Large intestine (tissue), 3 donors: Measurements from ENCODE around the gene EPHB2. TPM values are rescaled to one million over a fixed set of nuclear protein-coding genes. Genes with fewer than 3 reads are reported as not detected.
"Not testable (repeated sequence)": the region's sequence is repeated elsewhere in the genome, so short reads cannot be mapped to it uniquely, and the experiment has no call there.

Experiments used
- DNase-seq, 2 donors: peaks; one replicate each; pipeline versions ENCODE4 v3.0.0 to v3.0.0-alpha.2; 2013
- H3K27ac ChIP-seq: one replicate; pipeline ENCODE4 v1.5.1; 2013; ENCODE audit warnings: low read length
- H3K27me3 ChIP-seq: 2 replicates; pipeline ENCODE4 v1.6.1; 2013; ENCODE audit warnings: low read length; ENCODE audit not compliant: control insufficient read depth, insufficient read depth
- H3K36me3 ChIP-seq: 2 replicates; pipeline ENCODE4 v1.6.1; 2013; ENCODE audit warnings: low read length; ENCODE audit not compliant: control insufficient read depth, insufficient read depth
- H3K4me1 ChIP-seq: one replicate; pipeline ENCODE4 v1.6.1; 2013; ENCODE audit warnings: low read length; ENCODE audit not compliant: control insufficient read depth, insufficient read depth
- H3K4me3 ChIP-seq: one replicate; pipeline ENCODE4 v1.5.1; 2013; ENCODE audit warnings: low read length
- H3K9me3 ChIP-seq: one replicate; pipeline ENCODE4 v1.6.1; 2013; ENCODE audit warnings: mild to moderate bottlenecking, low read depth, low read length, moderate library complexity; ENCODE audit not compliant: control insufficient read depth
- WGBS: methylation state at CpG from one replicate; pipeline ENCODE4 v1.1.5; 2013; ENCODE audit warnings: low lambda C conversion rate; ENCODE audit not compliant: insufficient coverage; 5-methylcytosine and 5-hydroxymethylcytosine counted together
- polyA plus RNA-seq: library from polyadenylated mRNA; unstranded; fragments of 120-200 nt; gene quantifications from one replicate; pipeline ENCODE4 v1.2.1, GENCODE V29; 2013

Gene EPHB2
- polyA plus RNA-seq, 1 donor: 37.6 TPM

DNA sequence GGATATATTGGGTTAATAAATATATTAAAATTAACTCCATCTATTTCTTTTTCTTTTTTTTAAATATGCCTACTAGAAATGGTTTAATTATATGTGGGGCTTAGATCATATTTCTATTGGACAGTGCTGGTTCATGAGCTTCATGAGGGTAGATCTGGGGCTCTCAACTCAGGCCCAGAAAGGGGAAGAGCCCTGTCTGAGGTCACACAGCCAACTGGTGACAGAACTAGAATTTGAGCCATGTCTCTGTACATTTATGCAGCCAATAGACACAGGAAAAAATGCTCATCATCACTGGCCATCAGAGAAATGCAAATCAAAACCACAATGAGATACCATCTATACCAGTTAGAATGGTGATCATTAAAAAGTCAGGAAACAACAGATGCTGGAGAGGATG, 5.1 kb upstream of the EPHB2 start:
- Histone ChIP-seq H3K27ac (no peak overlapping the region), H3K36me3 (no peaks in the 10 kb centered on the region), H3K9me3 (no peaks in the 10 kb centered on the region), H3K4me1 (peaks cover 36% of the 10 kb centered on the region), H3K27me3 (no peaks in the 10 kb centered on the region), H3K4me3 (no peak overlapping the region)
- no peak for DNase-seq

DNA sequence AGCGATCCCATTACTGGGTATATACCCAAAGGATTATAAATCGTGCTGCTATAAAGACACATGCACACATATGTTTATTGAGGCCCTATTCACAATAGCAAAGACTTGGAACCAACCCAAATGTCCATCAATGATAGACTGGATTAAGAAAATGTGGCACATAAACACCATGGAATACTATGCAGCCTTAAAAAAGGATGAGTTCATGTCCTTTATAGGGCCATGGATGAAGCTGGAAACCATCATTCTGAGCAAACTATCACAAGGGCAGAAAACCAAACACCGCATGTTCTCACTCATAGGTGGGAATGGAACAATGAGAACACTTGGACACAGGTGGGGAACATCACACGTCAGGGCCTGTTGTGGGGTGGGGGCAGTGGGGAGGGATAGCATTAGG, 4.5 kb upstream of the EPHB2 start:
- H3K36me3 ChIP-seq, DNase-seq, H3K4me3 ChIP-seq, H3K9me3 ChIP-seq, H3K27ac ChIP-seq, H3K27me3 ChIP-seq: not testable (repeated sequence)
- 60% methylated on average over 1 of the region's 4 CpGs for WGBS
- H3K4me1 ChIP-seq: peaks cover 34% of the 10 kb centered on the region

- no peak for DNase-seq
- no peak overlapping the region for H3K27ac ChIP-seq
- no peaks in the 10 kb centered on the region for H3K9me3 ChIP-seq
- H3K4me3 ChIP-seq: no peak overlapping the region
- peaks cover 34% of the 10 kb centered on the region for H3K4me1 ChIP-seq
- no peaks in the 10 kb centered on the region for H3K27me3 ChIP-seq
- H3K36me3 ChIP-seq: no peaks in the 10 kb centered on the region
Measured at GRCh38 chr1:22708777-22709176, 1.9 kb upstream of the EPHB2 start.

GRCh38 chr1:22709227-22709626, 1.4 kb upstream of the EPHB2 start:
- WGBS: no CpG with 5 or more reads among the region's 3 CpGs
- Histone ChIP-seq H3K4me3 (no peak overlapping the region), H3K27me3 (no peaks in the 10 kb centered on the region), H3K4me1 (peaks cover 33% of the 10 kb centered on the region), H3K27ac (no peak overlapping the region), H3K9me3 (no peaks in the 10 kb centered on the region), H3K36me3 (no peaks in the 10 kb centered on the region)
- no peak for DNase-seq

- no peaks in the 10 kb centered on the region for H3K27me3 ChIP-seq
- H3K27ac ChIP-seq: no peak overlapping the region
- H3K9me3 ChIP-seq: no peaks in the 10 kb centered on the region
- H3K4me3 ChIP-seq: peak overlapping the region; percentile 48
- DNase-seq: peak in 1 of 2 donors; percentile 66
- peaks cover 4% of the 10 kb centered on the region for H3K36me3 ChIP-seq
- WGBS: no CpG with 5 or more reads among the region's 50 CpGs
- H3K4me1 ChIP-seq: peaks cover 34% of the 10 kb centered on the region
Measured at GRCh38 chr1:22709891-22710700, 543 bp upstream of the EPHB2 start.

- Histone ChIP-seq H3K36me3 (peaks cover 5% of the 10 kb centered on the region), H3K4me3 (peak overlapping the region; percentile 51), H3K27me3 (no peaks in the 10 kb centered on the region), H3K27ac (no peak overlapping the region), H3K4me1 (peaks cover 35% of the 10 kb centered on the region), H3K9me3 (no peaks in the 10 kb centered on the region)
- DNase-seq: peak in 1 of 2 donors; percentile 27
- no CpG with 5 or more reads among the region's 60 CpGs for WGBS
Measured at GRCh38 chr1:22711071-22711470, 432 bp downstream of the EPHB2 start.

DNA sequence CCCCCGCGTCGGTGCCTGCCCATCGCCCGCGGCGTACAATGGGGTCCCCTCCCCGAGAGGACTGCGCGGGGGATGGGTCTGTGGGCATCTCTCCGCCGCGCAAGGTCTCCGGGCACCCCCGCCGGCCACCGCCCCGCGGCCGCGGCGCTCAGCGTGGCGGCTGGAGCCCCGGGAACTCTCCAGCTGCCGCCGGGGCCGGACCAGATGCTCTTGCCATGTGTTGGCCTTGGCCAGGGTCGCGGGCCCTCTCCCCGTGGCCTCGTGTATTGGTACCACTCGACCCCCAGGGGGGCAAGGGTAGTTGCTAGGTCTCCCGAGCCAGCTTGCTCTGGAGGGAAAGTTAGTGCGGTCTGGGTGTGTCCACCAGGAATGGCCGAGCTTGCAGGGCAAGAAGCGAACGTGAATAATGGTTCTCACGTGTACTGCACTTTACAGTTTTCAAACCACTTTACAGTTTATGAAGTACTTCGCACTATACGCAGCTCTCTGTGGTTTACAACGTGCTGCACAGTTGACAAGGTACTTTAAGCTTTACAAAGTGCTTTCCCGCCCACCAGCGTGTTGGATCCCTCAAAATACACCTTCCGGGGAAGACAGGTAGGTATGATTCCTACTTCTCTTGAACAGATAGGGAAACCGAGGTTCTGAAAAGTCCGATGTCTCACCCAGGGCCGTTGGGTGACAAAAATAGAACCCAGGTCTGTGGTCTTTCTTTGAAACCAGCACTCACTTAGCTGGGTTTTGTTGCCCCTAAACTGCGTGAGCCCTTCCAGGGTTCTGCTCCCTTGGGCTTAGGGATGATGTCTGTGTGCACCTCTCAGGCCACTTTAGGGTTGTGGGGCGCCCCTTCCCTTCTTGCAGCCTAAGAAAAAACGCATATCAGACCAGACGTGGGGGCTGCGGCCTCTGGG, 1.2 kb downstream of the EPHB2 start:
- peaks cover 5% of the 10 kb centered on the region for H3K36me3 ChIP-seq
- H3K9me3 ChIP-seq: no peaks in the 10 kb centered on the region
- H3K4me1 ChIP-seq: peaks cover 41% of the 10 kb centered on the region
- no CpG with 5 or more reads among the region's 53 CpGs for WGBS
- H3K27me3 ChIP-seq: no peaks in the 10 kb centered on the region
- peak overlapping the region; percentile 8 for H3K27ac ChIP-seq
- DNase-seq: peak; percentile 24 to 71
- peak overlapping the region; percentile 51 for H3K4me3 ChIP-seq

DNA sequence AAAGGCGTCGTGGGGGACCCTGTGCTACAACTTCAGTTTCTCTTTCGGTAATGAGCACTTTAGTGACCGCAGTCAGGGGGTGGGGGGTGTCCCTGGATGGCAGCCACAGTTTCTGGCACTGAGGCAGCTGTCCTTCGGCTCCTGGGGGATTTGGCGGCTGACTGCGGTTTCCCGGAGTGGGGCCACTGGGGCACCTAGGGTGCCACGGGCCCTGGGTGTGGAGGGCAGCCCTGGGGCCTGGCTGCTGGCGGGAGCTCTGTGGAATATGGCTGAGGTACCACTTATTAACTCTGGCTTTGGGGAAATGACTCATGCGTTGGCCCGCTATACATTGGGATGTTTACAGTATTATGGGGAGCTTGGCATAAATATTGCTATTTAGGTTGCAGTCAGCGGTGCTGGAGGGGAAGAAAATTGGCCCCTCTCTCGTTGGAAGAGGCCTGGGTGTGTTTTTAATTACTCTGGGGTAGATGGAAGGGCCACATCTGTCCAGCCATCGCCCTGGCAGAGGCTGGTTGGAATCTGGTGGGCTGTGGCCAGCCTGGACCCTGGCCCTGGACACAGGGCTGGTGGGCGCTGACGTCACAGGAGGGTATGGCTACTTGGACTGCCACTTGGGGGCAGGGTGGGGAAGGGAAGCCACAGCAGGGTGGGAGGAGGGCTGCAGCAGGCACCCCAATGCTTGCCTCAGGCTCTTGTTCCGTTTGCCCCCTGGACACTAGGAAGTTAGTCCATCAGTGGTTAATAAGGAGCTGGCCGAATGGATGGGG, 2.0 kb downstream of the EPHB2 start:
- peaks cover 5% of the 10 kb centered on the region for H3K36me3 ChIP-seq
- H3K27ac ChIP-seq: peak overlapping the region; percentile 12
- peak in 1 of 2 donors; percentile 67 for DNase-seq
- H3K9me3 ChIP-seq: no peaks in the 10 kb centered on the region
- H3K4me3 ChIP-seq: peak overlapping the region; percentile 51
- no peaks in the 10 kb centered on the region for H3K27me3 ChIP-seq
- WGBS: no CpG with 5 or more reads among the region's 19 CpGs
- peaks cover 49% of the 10 kb centered on the region for H3K4me1 ChIP-seq

DNA sequence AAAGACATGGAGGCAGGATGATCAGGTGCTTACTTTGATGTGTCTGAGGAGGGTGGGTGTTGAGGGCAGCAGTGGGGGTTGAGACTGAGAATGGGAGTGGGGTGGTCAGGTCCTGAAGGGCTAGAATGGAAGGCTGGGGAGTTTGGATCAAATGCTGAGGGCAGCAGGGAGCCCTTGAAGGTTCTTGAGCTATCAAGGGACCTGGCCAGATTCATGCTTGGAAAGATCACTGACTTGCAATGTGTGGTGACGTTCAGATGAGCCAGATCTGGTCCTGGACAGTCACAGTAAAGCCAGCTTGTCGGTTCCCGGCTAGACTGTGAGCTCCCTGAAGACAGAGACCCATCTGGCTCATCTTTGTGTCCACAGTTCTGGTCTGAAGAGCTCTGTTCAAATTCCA, 3.8 kb downstream of the EPHB2 start:
- Histone ChIP-seq H3K9me3 (no peaks in the 10 kb centered on the region), H3K4me3 (no peak overlapping the region), H3K36me3 (peaks cover 10% of the 10 kb centered on the region), H3K27ac (no peak overlapping the region), H3K27me3 (no peaks in the 10 kb centered on the region), H3K4me1 (peaks cover 54% of the 10 kb centered on the region)
- no peak for DNase-seq
- whole genome bisulfite sequencing: no CpG with 5 or more reads among the region's 3 CpGs
